Smooth muscle cell (in vitro differentiated cells): Measurements from ENCODE around the gene AP4E1. TPM values are rescaled to one million over a fixed set of nuclear protein-coding genes. Genes with fewer than 3 reads are reported as not detected.

ENCODE experiments used
- DNase-seq: peaks from one replicate; lab custom pipeline; 2025; ENCODE audit not compliant: unreplicated experiment; lab: John Stamatoyannopoulos, UW
- H2AFZ ChIP-seq: fragments of 200-600 bp; sonication (generic); 2 replicates; pipeline ENCODE4 v1.6.0; 2016; ENCODE audit warnings: antibody characterized with exemption, low read depth, mild to moderate bottlenecking
- H3F3A ChIP-seq: fragments of 200-600 bp; sonication (generic); 2 replicates; pipeline ENCODE4 v1.6.0; 2017; ENCODE audit warnings: antibody characterized with exemption, low read depth
- H3K27ac ChIP-seq: fragments of 200-600 bp; sonication (generic); 2 replicates; pipeline ENCODE4 v1.5.1; 2016; ENCODE audit warnings: low read depth, mild to moderate bottlenecking
- H3K27me3 ChIP-seq: fragments of 200-600 bp; sonication (generic); 2 replicates; pipeline ENCODE4 v1.6.1; 2016; ENCODE audit warnings: low read depth, mild to moderate bottlenecking
- H3K36me3 ChIP-seq: fragments of 200-600 bp; sonication (generic); 2 replicates; pipeline ENCODE4 v1.5.1; 2016; ENCODE audit warnings: low read depth
- H3K4me1 ChIP-seq: fragments of 200-600 bp; sonication (generic); 2 replicates; pipeline ENCODE4 v1.5.1; 2016; ENCODE audit warnings: low read depth
- H3K4me2 ChIP-seq: fragments of 200-600 bp; sonication (generic); 2 replicates; pipeline ENCODE4 v1.6.0; 2016; ENCODE audit warnings: mild to moderate bottlenecking
- H3K4me3 ChIP-seq: fragments of 200-600 bp; sonication (generic); 2 replicates; pipeline ENCODE4 v1.5.1; 2016; ENCODE audit warnings: mild to moderate bottlenecking
- H3K79me2 ChIP-seq: fragments of 200-600 bp; sonication (generic); 2 replicates; pipeline ENCODE4 v1.6.0; 2016; ENCODE audit warnings: low read depth, mild to moderate bottlenecking
- H3K9ac ChIP-seq: fragments of 200-600 bp; sonication (generic); 2 replicates; pipeline ENCODE4 v1.6.0; 2016; ENCODE audit warnings: low read depth
- H3K9me3 ChIP-seq: fragments of 200-600 bp; sonication (generic); replicated peaks from 2 replicates; pipeline ENCODE4 v1.5.1; 2016; ENCODE audit warnings: low read depth
- H4K20me1 ChIP-seq: fragments of 200-600 bp; sonication (generic); 2 replicates; pipeline ENCODE4 v1.6.0; 2016; ENCODE audit warnings: low read depth
- CTCF ChIP-seq: fragments of 200-600 bp; sonication (generic); IDR thresholded peaks from 2 replicates; pipeline ENCODE4 v1.5.1; 2017; ENCODE audit warnings: borderline replicate concordance, mild to moderate bottlenecking, antibody characterized with exemption; ENCODE audit not compliant: insufficient read depth, poor library complexity, severe bottlenecking
- WGBS: methylation state at CpG from one replicate; pipeline ENCODE4 v1.1.7; 2016; ENCODE audit warnings: low lambda C conversion rate; 5-methylcytosine and 5-hydroxymethylcytosine counted together
- polyA plus RNA-seq: library from polyadenylated mRNA; unstranded; fragments of >200 nt; fragmentation: Nextera tagmentation; extraction: Ambion mirVana; gene quantifications from 2 replicates; pipeline ENCODE4 v1.2.1, GENCODE V29; 2016
- total RNA-seq: library from RNA; depleted of rRNA; stranded (reverse); fragments of >200 nt; gene quantifications from 2 replicates; pipeline ENCODE4 v1.2.3, GENCODE V29; 2014

The AP4E1 gene
- total and polyA plus RNA-seq, 2 experiments from 2014 or later, result 2.3 to 8.2 TPM

GRCh38 chr15:51007131-51007666, 98.7 kb downstream of the AP4E1 start:
- Histone ChIP-seq H3K27ac (no peak overlapping the region), H3K27me3 (no peaks in the 10 kb centered on the region), H3K4me2 (no peak overlapping the region), H3F3A (no peaks in the 10 kb centered on the region), H2AFZ (no peak overlapping the region), H4K20me1 (no peaks in the 10 kb centered on the region), H3K4me1 (no peaks in the 10 kb centered on the region), H3K9me3 (no peaks in the 10 kb centered on the region), H3K4me3 (no peak overlapping the region), H3K9ac (no peak overlapping the region), H3K79me2 (no peaks in the 10 kb centered on the region), H3K36me3 (peaks cover 4% of the 10 kb centered on the region)
- DNase-seq, result no peak
- no peak for TF ChIP-seq CTCF
- WGBS, result 98% methylated on average over 4 of the region's 4 CpGs

DNA sequence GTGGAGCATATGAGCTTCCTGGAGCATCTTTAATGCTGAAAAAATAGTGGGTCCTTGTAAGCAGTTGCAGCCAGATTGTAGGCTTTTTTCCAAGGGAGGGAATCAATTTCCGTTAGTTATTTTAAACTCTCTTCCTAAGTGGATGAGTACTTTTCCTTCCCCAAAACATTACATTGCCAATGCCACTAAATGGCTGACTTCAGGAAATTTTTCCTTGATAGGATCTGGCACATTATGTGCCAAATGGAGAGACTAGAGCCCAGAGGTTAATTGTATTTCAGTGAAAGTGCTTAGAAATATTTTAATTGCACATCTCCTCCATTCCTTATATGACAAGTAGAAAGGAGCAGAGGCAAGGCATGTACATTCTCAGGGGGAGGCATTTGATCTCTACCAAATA, 102.7 kb downstream of the AP4E1 start:
- no peak overlapping the region for H2AFZ ChIP-seq
- no peaks in the 10 kb centered on the region for H3K9me3 ChIP-seq
- no peak for DNase-seq
- no peaks in the 10 kb centered on the region for H4K20me1 ChIP-seq
- H3K36me3 ChIP-seq, result peaks cover 4% of the 10 kb centered on the region
- H3K4me3 ChIP-seq, result no peak overlapping the region
- no peaks in the 10 kb centered on the region for H3F3A ChIP-seq
- H3K79me2 ChIP-seq, result no peaks in the 10 kb centered on the region
- no peaks in the 10 kb centered on the region for H3K4me1 ChIP-seq
- no peaks in the 10 kb centered on the region for H3K27me3 ChIP-seq
- 92% methylated on average over 1 of the region's 1 CpG for WGBS
- no peak overlapping the region for H3K4me2 ChIP-seq
- no peak overlapping the region for H3K9ac ChIP-seq
- H3K27ac ChIP-seq, result no peak overlapping the region
- no peak for TF ChIP-seq CTCF

DNA sequence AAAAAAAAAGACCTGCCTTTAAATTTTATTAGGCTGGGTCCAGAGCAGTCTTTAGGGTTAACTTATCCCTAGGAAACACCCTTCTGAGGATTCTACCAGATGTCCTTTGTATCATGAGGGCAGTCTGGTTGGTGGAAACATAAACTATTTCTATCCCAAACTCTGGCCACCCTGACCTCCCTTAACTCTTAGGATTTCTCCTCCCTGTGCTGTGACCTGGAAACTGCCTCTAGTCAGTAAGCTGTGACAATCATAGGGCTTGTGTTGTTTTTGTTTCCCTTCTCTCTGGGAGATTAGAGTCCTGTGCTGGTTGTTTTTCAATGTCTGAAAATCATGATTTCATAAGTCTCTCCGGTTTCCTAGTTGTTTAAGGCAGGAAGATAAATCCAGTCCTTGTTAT, 108.1 kb downstream of the AP4E1 start:
- H4K20me1 ChIP-seq, result no peaks in the 10 kb centered on the region
- WGBS, result 88% methylated on average over 1 of the region's 1 CpG
- no peak for DNase-seq

More for the DNA sequence above, 108.1 kb downstream of the AP4E1 start:
- Histone ChIP-seq H2AFZ (no peak overlapping the region), H3K79me2 (no peaks in the 10 kb centered on the region), H3K4me3 (no peak overlapping the region), H3K4me1 (no peaks in the 10 kb centered on the region), H3K9ac (no peak overlapping the region), H3K36me3 (peaks cover 3% of the 10 kb centered on the region), H3F3A (no peaks in the 10 kb centered on the region), H3K27me3 (no peaks in the 10 kb centered on the region), H3K4me2 (no peak overlapping the region), H3K9me3 (peaks cover 4% of the 10 kb centered on the region), H3K27ac (no peak overlapping the region)
- no peak for TF ChIP-seq CTCF
